ENCODE measurements around the gene SECTM1.

SECTM1 gene

GRCh38 chr17:82297714-82298537 lies 35.6 kb downstream of the SECTM1 start:
- TF ChIP-seq, protein P1, sequence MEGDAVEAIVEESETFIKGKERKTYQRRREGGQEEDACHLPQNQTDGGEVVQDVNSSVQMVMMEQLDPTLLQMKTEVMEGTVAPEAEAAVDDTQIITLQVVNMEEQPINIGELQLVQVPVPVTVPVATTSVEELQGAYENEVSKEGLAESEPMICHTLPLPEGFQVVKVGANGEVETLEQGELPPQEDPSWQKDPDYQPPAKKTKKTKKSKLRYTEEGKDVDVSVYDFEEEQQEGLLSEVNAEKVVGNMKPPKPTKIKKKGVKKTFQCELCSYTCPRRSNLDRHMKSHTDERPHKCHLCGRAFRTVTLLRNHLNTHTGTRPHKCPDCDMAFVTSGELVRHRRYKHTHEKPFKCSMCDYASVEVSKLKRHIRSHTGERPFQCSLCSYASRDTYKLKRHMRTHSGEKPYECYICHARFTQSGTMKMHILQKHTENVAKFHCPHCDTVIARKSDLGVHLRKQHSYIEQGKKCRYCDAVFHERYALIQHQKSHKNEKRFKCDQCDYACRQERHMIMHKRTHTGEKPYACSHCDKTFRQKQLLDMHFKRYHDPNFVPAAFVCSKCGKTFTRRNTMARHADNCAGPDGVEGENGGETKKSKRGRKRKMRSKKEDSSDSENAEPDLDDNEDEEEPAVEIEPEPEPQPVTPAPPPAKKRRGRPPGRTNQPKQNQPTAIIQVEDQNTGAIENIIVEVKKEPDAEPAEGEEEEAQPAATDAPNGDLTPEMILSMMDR (IDR thresholded peaks at IDR 0.05; ENCODE audit: control extremely low read depth, extremely low read depth, low read depth, missing control alignments) = peak; percentile 4
- peak; percentile 88 for DNase-seq (ENCODE audit: extremely low spot score)
- ChIA-PET POLR2A (interaction anchor here (1.0 to 1.3 kb wide), 3 partner anchors 56 to 69 kb away, joined by 3 to 5 read pairs (median 3); partner anchors contain the start of gene SLC16A3), CTCF (interaction anchor here (0.7 to 6.8 kb wide), 9 partner anchors 8 to 159 kb away, joined by 3 to 59 read pairs (median 4); no protein-coding TSS in a partner anchor)

DNA sequence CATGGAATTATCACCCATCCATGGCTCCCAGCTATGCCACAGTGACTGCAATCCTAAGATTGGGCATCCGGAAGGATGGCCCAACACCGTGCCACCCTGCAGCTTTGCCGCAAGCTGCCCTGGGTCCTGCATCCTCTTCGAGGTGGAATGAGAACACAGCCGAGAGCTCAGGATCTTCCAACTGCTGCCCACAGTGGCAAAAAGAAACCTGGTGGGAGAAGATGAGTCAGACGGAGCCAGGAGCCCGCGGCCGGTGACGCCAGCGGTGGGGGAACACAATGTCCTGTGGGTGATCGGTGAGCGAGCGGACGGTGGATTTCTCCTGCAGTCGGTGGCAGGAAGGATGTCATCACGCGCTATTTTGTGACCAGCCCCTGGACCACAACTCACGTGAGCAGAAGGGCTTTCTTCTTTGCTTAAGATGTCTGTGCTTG lies 36.3 kb downstream of the SECTM1 start:
- POLR2A ChIA-PET = interaction anchor here (0.7 to 1.0 kb wide), 2 partner anchors 59 to 367 kb away, joined by 5 to 6 read pairs; no protein-coding TSS in a partner anchor

GRCh38 chr17:82296511-82297279 lies 36.9 kb downstream of the SECTM1 start:
- ChIA-PET CTCF (interaction anchor here (0.8 to 6.8 kb wide), 4 partner anchors 14 to 258 kb away, joined by 3 to 59 read pairs (median 6); no protein-coding TSS in a partner anchor), POLR2A (interaction anchor here (0.7 to 1.0 kb wide), 3 partner anchors 36 to 367 kb away, joined by 4 to 6 read pairs (median 5); no protein-coding TSS in a partner anchor)
- TF ChIP-seq, protein P1 (IDR thresholded peaks at IDR 0.05; ENCODE audit: control extremely low read depth, extremely low read depth, low read depth, missing control alignments) = no peak
- no peak for DNase-seq (ENCODE audit: extremely low spot score)

More for the DNA sequence above, 36.3 kb downstream of the SECTM1 start:
- peak; percentile 75 for DNase-seq (ENCODE audit: extremely low spot score)
- TF ChIP-seq, protein P1 (IDR thresholded peaks at IDR 0.05; ENCODE audit: control extremely low read depth, extremely low read depth, low read depth, missing control alignments) = no peak
- CTCF ChIA-PET = interaction anchor here (1.1 to 6.8 kb wide), 7 partner anchors 9 to 152 kb away, joined by 3 to 59 read pairs (median 5); no protein-coding TSS in a partner anchor

DNA sequence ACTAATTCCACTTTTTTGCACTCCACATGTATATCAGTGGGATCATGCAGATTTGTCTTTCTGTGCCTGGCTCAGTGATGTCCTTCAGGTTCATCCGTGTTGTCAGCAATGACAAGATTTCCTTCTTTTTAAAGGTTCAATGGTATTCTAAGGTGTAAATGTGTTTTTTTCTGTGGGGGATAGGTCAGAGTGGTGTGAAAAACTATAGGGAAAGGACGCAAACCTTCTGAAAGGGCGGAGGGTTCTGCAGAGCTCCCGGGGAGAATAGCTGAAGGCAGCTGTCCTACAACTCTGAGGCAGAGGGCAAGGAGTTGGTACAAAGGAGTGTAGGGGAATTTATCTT lies 38.1 kb downstream of the SECTM1 start:
- no peak for DNase-seq (ENCODE audit: extremely low spot score)
- POLR2A ChIA-PET = interaction anchor here (0.5 kb wide), 1 partner anchor 213 kb away, joined by 3 read pairs; no protein-coding TSS in a partner anchor
- CTCF ChIA-PET = no interaction called here
- TF ChIP-seq, protein P1 (IDR thresholded peaks at IDR 0.05; ENCODE audit: control extremely low read depth, extremely low read depth, low read depth, missing control alignments) = no peak

DNA sequence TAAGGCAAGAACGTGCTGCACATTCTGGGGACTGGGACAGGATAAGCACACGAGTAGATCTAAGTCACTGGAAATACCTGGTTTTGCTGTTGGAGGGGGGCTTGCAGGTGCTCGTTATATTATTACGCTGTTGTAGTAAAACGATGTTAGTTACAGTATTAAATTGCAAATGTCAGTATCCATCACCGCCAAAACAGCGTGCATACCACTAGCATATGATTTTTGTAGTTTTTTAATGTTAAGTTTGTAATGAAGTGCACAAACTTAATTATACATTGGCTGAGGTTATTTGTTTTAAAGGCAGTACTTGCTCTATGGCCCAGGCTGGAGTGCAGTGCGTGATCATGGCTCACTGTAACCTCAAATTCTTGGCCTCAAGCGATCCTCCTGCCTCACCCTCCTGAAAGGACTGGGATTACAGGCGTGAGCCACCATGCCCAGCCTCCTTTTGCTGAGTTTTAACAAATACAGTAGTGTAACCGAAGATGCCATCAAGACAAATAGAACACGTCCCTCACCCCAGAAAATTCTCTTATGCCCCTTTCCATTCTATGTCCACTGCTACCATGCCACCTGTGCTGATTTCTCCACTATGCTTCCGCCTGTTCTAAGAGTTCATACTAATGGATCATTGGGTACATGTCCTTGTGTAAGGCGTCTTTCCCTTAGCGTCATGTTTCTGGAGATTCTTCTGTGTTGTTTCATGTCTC lies 39.3 kb downstream of the SECTM1 start:
- no peak for DNase-seq (ENCODE audit: extremely low spot score)
- CTCF ChIA-PET = no interaction called here
- POLR2A ChIA-PET = no interaction called here
- TF ChIP-seq, protein P1 (IDR thresholded peaks at IDR 0.05; ENCODE audit: control extremely low read depth, extremely low read depth, low read depth, missing control alignments) = no peak
